H1 (cell line): Measurements from ENCODE around the gene UBASH3A. TPM values are rescaled to one million over a fixed set of nuclear protein-coding genes. Genes with fewer than 3 reads are reported as not detected.

Experiments used
- BACH1 ChIP-seq: IDR thresholded peaks from 2 replicates; pipeline ENCODE4 v1.6.1; 2012; ENCODE audit warnings: low read length, improper control_type of control experiment
- CBX5 ChIP-seq: fragments of 300-800, 300-1000 bp; sonication (generic); IDR thresholded peaks from 2 replicates; pipeline ENCODE4 v1.7.1; 2016; ENCODE audit warnings: antibody characterized with exemption, low read length, low read depth
- FOSL1 ChIP-seq: IDR thresholded peaks from 2 replicates; pipeline ENCODE4 v1.6.1; 2011; ENCODE audit warnings: mild to moderate bottlenecking, low read depth, low read length, moderate library complexity; ENCODE audit not compliant: insufficient read depth
- JUN ChIP-seq: IDR thresholded peaks from 2 replicates; pipeline ENCODE4 v1.6.1; 2011; ENCODE audit warnings: low read depth, mild to moderate bottlenecking, improper control_type of control experiment, low read length
- MAX ChIP-seq: IDR thresholded peaks from 2 replicates; pipeline ENCODE4 v1.6.1; 2012; ENCODE audit warnings: inconsistent platforms
- SIX5 ChIP-seq: IDR thresholded peaks from 2 replicates; pipeline ENCODE4 v1.6.1; 2011; ENCODE audit warnings: mild to moderate bottlenecking, low read depth, low read length
- TAF7 ChIP-seq: optimal IDR thresholded peaks from 2 replicates; pipeline ENCODE3; 2011; ENCODE audit warnings: low read depth, mild to moderate bottlenecking, inconsistent platforms, low read length, moderate library complexity, borderline replicate concordance
- polyA plus RNA-seq, 7 experiments: library from polyadenylated mRNA; depleted of rRNA in 3 of 7; stranded (reverse) in 5 of 7; unstranded in 2 of 7; fragments of >200 nt in 5 of 7; fragments of 200-250 nt in 2 of 7; gene quantifications; 1 replicate in 5 of 7; 2 replicates in 1 of 7; 4 replicates in 1 of 7; pipeline versions ENCODE4 v1.2.1 to v1.2.3, GENCODE V29; 2011 to 2013; ENCODE audit warnings: missing spikeins in 2 of 7, mixed read lengths in 2 of 7
- total RNA-seq: library from RNA; stranded (reverse); fragmentation: NEBNext Ultra II Directional; extraction: Animal tissue kit (Norgen Biotek cat#: 25700); gene quantifications from 2 replicates; pipeline ENCODE4 v1.2.1, GENCODE V29; 2021

UBASH3A gene
- total and polyA plus RNA-seq, 2 of the 8 experiments (the other 6 are each of a cell fraction or from before 2014, with no cell fraction given): not detected

GRCh38 chr21:42446531-42446930 lies 42.8 kb downstream of the UBASH3A start (continued):
- TF ChIP-seq MAX (no peak), TAF7 (no peak), JUN (no peak), FOSL1 (no peak), SIX5 (no peak), CBX5 (no peak), BACH1 (no peak)
